ENCODE data around the gene LBH. TPM values are rescaled to one million over a fixed set of nuclear protein-coding genes. Genes with fewer than 3 reads are reported as not detected.

The LBH gene
- total RNA-seq, 1 experiment from 2014 or later = 159 TPM

- Histone ChIP-seq H3K9me3 (no peaks in the 10 kb centered on the region), H3K27me3 (replicated peaks; ENCODE audit: control insufficient read depth, insufficient read depth, low read length) (no peaks in the 10 kb centered on the region), H3K4me3 (ENCODE audit: low read depth, low read length) (no peak overlapping the region), H3K36me3 (ENCODE audit: control insufficient read depth, insufficient read depth, low read length) (no peaks in the 10 kb centered on the region), H3K4me1 (no peaks in the 10 kb centered on the region)
- Mint-ChIP-seq H3K27ac (ENCODE audit: unreplicated experiment) (no peak overlapping the region), H3K4me1 (ENCODE audit: low read depth, unreplicated experiment) (no peaks in the 10 kb centered on the region), H3K27me3 (ENCODE audit: insufficient read depth, unreplicated experiment) (no peaks in the 10 kb centered on the region), H3K36me3 (ENCODE audit: insufficient read depth, unreplicated experiment) (no peaks in the 10 kb centered on the region), H3K4me3 (ENCODE audit: unreplicated experiment) (no peak overlapping the region), H3K9me3 (ENCODE audit: unreplicated experiment) (no peaks in the 10 kb centered on the region)
- ChIA-PET POLR2A (no interaction called here), CTCF (interaction anchor here (0.6 kb wide), 1 partner anchor 127 kb away, joined by 4 read pairs; no protein-coding TSS in a partner anchor)
- TF ChIP-seq CTCF (IDR thresholded peaks at IDR 0.05; ENCODE audit: insufficient read depth in 1 of 2, low read depth in 1 of 2, low read length in 1 of 2, severe bottlenecking in 1 of 2, unreplicated experiment in 1 of 2) = no peak
- intact Hi-C loops (cut with micrococcal nuclease; ENCODE audit: unreplicated experiment) = no loop called here
- BruUV-seq (replicated peaks) = no TSS peak
- no peak for DNase-seq
Observed at GRCh38 chr2:30293303-30293921, 62.1 kb downstream of the LBH start.

- H3K36me3 ChIP-seq (ENCODE audit: control insufficient read depth, insufficient read depth, low read length) = no peaks in the 10 kb centered on the region
- intact Hi-C loops (cut with micrococcal nuclease; ENCODE audit: unreplicated experiment) = no loop called here
- no peaks in the 10 kb centered on the region for H3K9me3 ChIP-seq
- DNase-seq = no peak
- no peaks in the 10 kb centered on the region for H3K4me1 ChIP-seq
- Mint-ChIP-seq H3K27me3 (ENCODE audit: insufficient read depth, unreplicated experiment) (no peaks in the 10 kb centered on the region), H3K36me3 (ENCODE audit: insufficient read depth, unreplicated experiment) (peaks cover 1% of the 10 kb centered on the region), H3K4me1 (ENCODE audit: low read depth, unreplicated experiment) (no peaks in the 10 kb centered on the region), H3K27ac (ENCODE audit: unreplicated experiment) (no peak overlapping the region), H3K4me3 (ENCODE audit: unreplicated experiment) (no peak overlapping the region), H3K9me3 (ENCODE audit: unreplicated experiment) (no peaks in the 10 kb centered on the region)
- TF ChIP-seq CTCF (IDR thresholded peaks at IDR 0.05; ENCODE audit: insufficient read depth in 1 of 2, low read depth in 1 of 2, low read length in 1 of 2, severe bottlenecking in 1 of 2, unreplicated experiment in 1 of 2) = no peak
- no peaks in the 10 kb centered on the region for H3K27me3 ChIP-seq (replicated peaks; ENCODE audit: control insufficient read depth, insufficient read depth, low read length)
- BruUV-seq (replicated peaks) = no TSS peak
- ChIA-PET POLR2A (no interaction called here), CTCF (interaction anchor here (0.6 kb wide), 1 partner anchor 126 kb away, joined by 4 read pairs; no protein-coding TSS in a partner anchor)
- H3K4me3 ChIP-seq (ENCODE audit: low read depth, low read length) = no peak overlapping the region
Observed at GRCh38 chr2:30294133-30294532, 62.8 kb downstream of the LBH start.

GRCh38 chr2:30296496-30296895 lies 65.2 kb downstream of the LBH start:
- no peaks in the 10 kb centered on the region for H3K36me3 ChIP-seq (ENCODE audit: control insufficient read depth, insufficient read depth, low read length)
- no peaks in the 10 kb centered on the region for H3K9me3 ChIP-seq
- ChIA-PET CTCF (no interaction called here), POLR2A (no interaction called here)
- peaks cover 5% of the 10 kb centered on the region for H3K36me3 Mint-ChIP-seq (ENCODE audit: insufficient read depth, unreplicated experiment)
- H3K4me3 ChIP-seq (ENCODE audit: low read depth, low read length) = no peak overlapping the region
- no peak overlapping the region for H3K27ac Mint-ChIP-seq (ENCODE audit: unreplicated experiment)
- H3K9me3 Mint-ChIP-seq (ENCODE audit: unreplicated experiment) = no peaks in the 10 kb centered on the region
- peaks cover 12% of the 10 kb centered on the region for H3K4me1 Mint-ChIP-seq (ENCODE audit: low read depth, unreplicated experiment)
- H3K27me3 Mint-ChIP-seq (ENCODE audit: insufficient read depth, unreplicated experiment) = no peaks in the 10 kb centered on the region
- BruUV-seq (replicated peaks) = no TSS peak
- H3K4me1 ChIP-seq = peaks cover 17% of the 10 kb centered on the region
- no peak for DNase-seq
- intact Hi-C loops (cut with micrococcal nuclease; ENCODE audit: unreplicated experiment) = no loop called here
- TF ChIP-seq CTCF (IDR thresholded peaks at IDR 0.05; ENCODE audit: insufficient read depth in 1 of 2, low read depth in 1 of 2, low read length in 1 of 2, severe bottlenecking in 1 of 2, unreplicated experiment in 1 of 2) = no peak
- H3K27me3 ChIP-seq (replicated peaks; ENCODE audit: control insufficient read depth, insufficient read depth, low read length) = no peaks in the 10 kb centered on the region
- no peak overlapping the region for H3K4me3 Mint-ChIP-seq (ENCODE audit: unreplicated experiment)

Data from Caco-2 (cell line).